ENCODE data around the gene DEPDC7. TPM values are rescaled to one million over a fixed set of nuclear protein-coding genes. Genes with fewer than 3 reads are reported as not detected.

DEPDC7 gene
- total RNA-seq, 1 donor from 2014 or later, result 0.74 TPM

DNA sequence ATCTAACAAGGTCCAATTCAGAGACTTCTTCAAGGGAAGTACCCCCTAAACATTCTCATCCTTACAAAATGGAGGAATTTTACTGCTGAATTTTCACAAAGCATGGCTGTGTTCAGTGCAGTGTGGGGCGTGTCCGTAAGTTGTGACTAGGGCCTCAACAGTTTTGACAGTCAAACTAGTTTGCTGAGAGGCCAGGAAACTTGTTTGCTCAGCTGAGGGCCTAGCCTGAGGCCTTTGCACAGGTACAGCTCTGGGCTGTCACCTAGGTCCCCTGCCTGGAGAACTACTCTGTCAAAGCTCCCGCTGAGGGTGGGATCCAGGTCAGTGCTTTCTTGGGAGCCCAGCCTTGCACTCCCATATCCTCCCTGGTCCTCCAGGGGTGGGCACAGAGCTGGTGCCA is 51.6 kb downstream of the DEPDC7 start:
- Mint-ChIP-seq H3K27ac (ENCODE audit: unreplicated experiment) (no peak overlapping the region), H3K27me3 (ENCODE audit: unreplicated experiment) (peaks cover 2% of the 10 kb centered on the region), H3K4me1 (ENCODE audit: unreplicated experiment) (peaks cover 12% of the 10 kb centered on the region), H3K4me3 (ENCODE audit: unreplicated experiment) (no peak overlapping the region), H3K9me3 (ENCODE audit: unreplicated experiment) (no peaks in the 10 kb centered on the region), H3K36me3 (ENCODE audit: low read depth, unreplicated experiment) (peaks cover 19% of the 10 kb centered on the region)
- DNase-seq (ENCODE audit: low spot score), result no peak
- TF ChIP-seq, protein P1, sequence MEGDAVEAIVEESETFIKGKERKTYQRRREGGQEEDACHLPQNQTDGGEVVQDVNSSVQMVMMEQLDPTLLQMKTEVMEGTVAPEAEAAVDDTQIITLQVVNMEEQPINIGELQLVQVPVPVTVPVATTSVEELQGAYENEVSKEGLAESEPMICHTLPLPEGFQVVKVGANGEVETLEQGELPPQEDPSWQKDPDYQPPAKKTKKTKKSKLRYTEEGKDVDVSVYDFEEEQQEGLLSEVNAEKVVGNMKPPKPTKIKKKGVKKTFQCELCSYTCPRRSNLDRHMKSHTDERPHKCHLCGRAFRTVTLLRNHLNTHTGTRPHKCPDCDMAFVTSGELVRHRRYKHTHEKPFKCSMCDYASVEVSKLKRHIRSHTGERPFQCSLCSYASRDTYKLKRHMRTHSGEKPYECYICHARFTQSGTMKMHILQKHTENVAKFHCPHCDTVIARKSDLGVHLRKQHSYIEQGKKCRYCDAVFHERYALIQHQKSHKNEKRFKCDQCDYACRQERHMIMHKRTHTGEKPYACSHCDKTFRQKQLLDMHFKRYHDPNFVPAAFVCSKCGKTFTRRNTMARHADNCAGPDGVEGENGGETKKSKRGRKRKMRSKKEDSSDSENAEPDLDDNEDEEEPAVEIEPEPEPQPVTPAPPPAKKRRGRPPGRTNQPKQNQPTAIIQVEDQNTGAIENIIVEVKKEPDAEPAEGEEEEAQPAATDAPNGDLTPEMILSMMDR (IDR thresholded peaks at IDR 0.05; ENCODE audit: unreplicated experiment), result no peak

DNA sequence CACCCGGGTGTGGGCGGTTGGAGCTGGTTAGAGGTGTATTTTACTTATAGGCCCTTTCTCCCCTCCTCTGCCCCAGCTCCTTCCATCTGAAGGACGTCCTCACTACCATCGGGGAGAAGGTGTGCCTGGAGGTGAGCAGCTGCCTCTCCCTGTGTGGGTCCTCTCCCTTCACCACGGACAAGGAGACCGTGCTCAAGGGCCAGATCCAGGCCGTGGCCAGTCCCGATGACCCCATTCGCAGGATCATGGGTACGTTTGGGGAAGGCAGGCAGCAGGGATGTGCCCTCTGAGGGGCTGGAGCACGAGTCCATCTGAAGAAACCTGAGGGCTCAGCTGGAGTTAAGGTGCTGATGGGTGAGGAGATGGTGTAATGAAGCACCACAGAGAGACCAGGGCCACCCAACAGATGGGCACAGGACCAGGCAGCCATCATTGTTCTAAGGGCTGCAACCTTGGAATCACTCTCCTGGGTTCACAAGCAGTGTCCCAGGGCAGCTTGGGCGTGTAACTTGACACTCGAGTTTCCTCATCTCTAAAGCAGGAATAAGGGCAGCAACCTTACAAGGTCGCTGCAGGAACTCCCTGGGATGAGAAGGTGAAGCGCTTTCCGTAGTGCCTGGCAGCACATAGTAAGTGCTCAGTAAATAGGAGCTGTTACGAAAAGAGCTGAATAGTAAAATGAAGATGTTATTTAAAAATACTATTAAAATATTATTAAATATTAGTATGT is 53.1 kb downstream of the DEPDC7 start:
- peaks cover 8% of the 10 kb centered on the region for H3K4me1 Mint-ChIP-seq (ENCODE audit: unreplicated experiment)
- H3K9me3 Mint-ChIP-seq (ENCODE audit: unreplicated experiment), result no peaks in the 10 kb centered on the region
- TF ChIP-seq, protein P1 (IDR thresholded peaks at IDR 0.05; ENCODE audit: unreplicated experiment), result no peak
- H3K27ac Mint-ChIP-seq (ENCODE audit: unreplicated experiment), result no peak overlapping the region
- H3K4me3 Mint-ChIP-seq (ENCODE audit: unreplicated experiment), result no peak overlapping the region
- no peak for DNase-seq (ENCODE audit: low spot score)
- H3K27me3 Mint-ChIP-seq (ENCODE audit: unreplicated experiment), result peaks cover 2% of the 10 kb centered on the region
- peaks cover 19% of the 10 kb centered on the region for H3K36me3 Mint-ChIP-seq (ENCODE audit: low read depth, unreplicated experiment)

GRCh38 chr11:33072465-33072864 is 56.8 kb downstream of the DEPDC7 start:
- DNase-seq (ENCODE audit: low spot score), result no peak
- TF ChIP-seq, protein P1 (IDR thresholded peaks at IDR 0.05; ENCODE audit: unreplicated experiment), result no peak
- Mint-ChIP-seq H3K4me3 (ENCODE audit: unreplicated experiment) (no peak overlapping the region), H3K27ac (ENCODE audit: unreplicated experiment) (no peak overlapping the region), H3K4me1 (ENCODE audit: unreplicated experiment) (no peaks in the 10 kb centered on the region), H3K9me3 (ENCODE audit: unreplicated experiment) (no peaks in the 10 kb centered on the region), H3K27me3 (ENCODE audit: unreplicated experiment) (no peaks in the 10 kb centered on the region), H3K36me3 (ENCODE audit: low read depth, unreplicated experiment) (peaks cover 35% of the 10 kb centered on the region)

Other genes with a start within 250 kb of the DEPDC7 start
- not detected for gene CCDC73, start 221.2 kb upstream of the DEPDC7 start, total RNA-seq (ENCODE audit: unreplicated experiment)
- not detected for gene PRRG4, start 186.0 kb upstream of the DEPDC7 start, total RNA-seq (ENCODE audit: unreplicated experiment)
- gene QSER1, start 123.1 kb upstream of the DEPDC7 start, total RNA-seq (ENCODE audit: unreplicated experiment), result 57.4 TPM
- gene TCP11L1, start 23.7 kb downstream of the DEPDC7 start, total RNA-seq (ENCODE audit: unreplicated experiment), result 26.2 TPM
- gene CSTF3, start 145.6 kb downstream of the DEPDC7 start, total RNA-seq (ENCODE audit: unreplicated experiment), result 23.0 TPM
- gene HIPK3, start 241.5 kb downstream of the DEPDC7 start, total RNA-seq (ENCODE audit: unreplicated experiment), result 70.2 TPM